Left colon (tissue), 2 donors: ENCODE measurements around the gene HECTD4. TPM values are rescaled to one million over a fixed set of nuclear protein-coding genes. Genes with fewer than 3 reads are reported as not detected.
"Not testable (repeated sequence)": the region's sequence is repeated elsewhere in the genome, so short reads cannot be mapped to it uniquely, and the experiment has no call there.

Experiments used
- ATAC-seq: fragments of 200-7000 bp; cut with Tn5 transposase; one replicate; pipeline ENCODE4 v1.9.1; 2020; ENCODE audit warnings: mild to moderate bottlenecking, moderate library complexity
- DNase-seq, 2 donors: peaks; one replicate each; pipeline ENCODE4 v3.0.0-alpha.2; 2020
- intact Hi-C, 2 donors: fragments of 100-400 bp; cut with DNase I in 1 of 2; cut with micrococcal nuclease in 1 of 2; formaldehyde crosslinking; loops; one replicate each; pipeline versions ENCODE4 v1.11.2 to v1.14.0; 2022; cut with DNase I, micrococcal nuclease
- long read RNA-seq: library from polyadenylated mRNA; unstranded; transcript quantifications from one replicate; pipeline ENCODE4 v2.0.0, GENCODE V29; 2021
- total RNA-seq, 2 donors: library from RNA; stranded (reverse); fragmentation: NEBNext Ultra II Directional; extraction: Animal tissue kit (Norgen Biotek cat#: 25700); gene quantifications; one replicate each; pipeline ENCODE4 v1.2.1, GENCODE V29; 2021
- donor health status: DM: no; HTN: no; CAD: no.
- donor health status: DM: yes; HTN: yes; CAD: no.

The HECTD4 gene
- total RNA-seq, result 10 to 100 TPM; 49.3 to 61.3 TPM
- long read RNA-seq, partial matches to known transcripts, result 9 of 19 reads
- long read RNA-seq, other reads (novel, unspliced or antisense), result 10 of 19 reads

- DNase-seq, result peak; percentile 94 to 100
- ATAC-seq, result peak; percentile 93
- intact Hi-C loops, result no loop called here
These were observed at the start of gene HECTD4 for GRCh38 chr12:112381883-112382796. Gene HECTD4 (minus strand): TSS chr12:112382431. CDS start chr12:112382128, 303 bp downstream.

DNA sequence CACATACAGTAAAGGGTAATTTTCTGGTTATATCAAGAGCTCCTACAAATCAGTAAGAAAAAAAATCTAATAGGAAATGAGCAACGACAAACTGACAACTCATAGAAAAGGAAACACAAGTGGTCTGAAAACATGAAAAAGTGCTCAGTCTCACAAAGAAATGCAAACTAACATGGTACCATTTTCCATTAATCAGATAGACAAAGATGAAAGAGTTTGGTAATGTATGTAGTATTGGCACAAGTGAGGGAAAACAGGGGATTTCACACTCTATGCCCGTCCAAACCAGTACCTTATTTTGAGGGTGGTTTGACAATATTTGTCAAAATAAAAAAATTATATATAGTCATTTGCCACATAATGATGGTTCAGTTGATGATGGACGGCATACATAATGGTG lies 49.7 kb upstream of the HECTD4 start:
- ATAC-seq (no peak), DNase-seq (no peak)
- intact Hi-C loops, result no loop called here

GRCh38 chr12:112430929-112431328 lies 48.7 kb upstream of the HECTD4 start:
- DNase-seq, result no peak
- ATAC-seq, result no peak
- intact Hi-C loops, result no loop called here

DNA sequence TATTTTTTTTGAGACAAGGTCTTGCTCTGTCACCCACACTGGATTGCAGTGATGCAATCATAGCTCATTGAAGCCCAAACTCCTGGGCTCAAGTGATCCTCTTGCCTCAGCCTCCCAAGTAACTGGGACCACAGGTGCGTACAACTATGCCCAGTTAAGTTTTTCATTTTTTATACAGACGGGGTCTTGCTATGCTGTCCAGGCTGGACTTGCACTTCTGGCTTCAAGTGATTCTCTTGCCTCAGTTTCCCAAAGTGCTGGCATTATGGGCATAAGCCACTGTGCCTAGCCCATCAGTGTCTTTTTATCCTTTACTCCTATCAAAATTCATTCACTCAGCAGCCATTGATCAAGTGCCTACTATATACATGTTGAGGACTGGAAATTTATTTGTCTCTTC lies 45.5 kb upstream of the HECTD4 start:
- intact Hi-C loops, result no loop called here
- DNase-seq, result no peak
- ATAC-seq, result no peak

DNA sequence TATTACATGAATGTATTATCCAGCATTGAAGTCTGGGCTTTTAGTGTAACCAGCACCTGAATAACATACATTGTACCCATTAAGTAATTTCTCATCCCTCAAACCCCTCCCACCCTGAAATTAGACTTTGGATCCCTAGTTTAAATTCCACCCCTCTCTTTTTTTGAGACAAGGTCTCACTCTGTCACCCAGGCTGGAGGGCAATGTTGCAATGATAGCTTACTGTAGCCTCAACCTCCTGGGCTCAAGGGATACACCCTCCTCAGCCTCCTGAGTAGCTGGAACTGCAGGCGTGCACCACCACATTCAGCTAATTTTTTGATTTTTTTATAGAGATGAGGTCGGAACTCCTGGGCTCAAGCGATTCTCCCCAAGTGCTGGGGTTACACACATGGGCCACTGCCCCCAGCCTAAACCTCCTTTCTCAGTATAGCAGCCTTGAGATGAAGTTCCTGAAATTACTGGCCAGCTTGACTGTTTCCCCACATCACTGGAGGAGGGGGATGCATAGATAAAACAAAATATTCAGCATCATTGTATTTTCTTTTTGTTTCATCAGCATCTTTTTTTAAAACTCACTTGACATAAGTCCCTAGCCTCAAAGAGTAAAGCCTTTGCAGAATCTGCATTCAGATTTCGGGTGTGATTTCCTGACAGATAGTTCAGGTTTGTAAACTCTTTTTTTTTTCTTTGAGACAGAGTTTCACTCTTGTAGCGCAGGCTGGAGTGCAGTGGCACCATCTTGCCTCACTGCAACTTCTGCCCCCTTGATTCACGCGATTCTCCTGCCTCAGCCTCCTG lies 43.6 kb upstream of the HECTD4 start:
- intact Hi-C loops, result no loop called here
- ATAC-seq, result no peak
- DNase-seq, result no peak

- intact Hi-C loops, result no loop called here
- no peak for ATAC-seq
These were observed 41.9 kb upstream of the HECTD4 start for GRCh38 chr12:112424126-112424525.

DNA sequence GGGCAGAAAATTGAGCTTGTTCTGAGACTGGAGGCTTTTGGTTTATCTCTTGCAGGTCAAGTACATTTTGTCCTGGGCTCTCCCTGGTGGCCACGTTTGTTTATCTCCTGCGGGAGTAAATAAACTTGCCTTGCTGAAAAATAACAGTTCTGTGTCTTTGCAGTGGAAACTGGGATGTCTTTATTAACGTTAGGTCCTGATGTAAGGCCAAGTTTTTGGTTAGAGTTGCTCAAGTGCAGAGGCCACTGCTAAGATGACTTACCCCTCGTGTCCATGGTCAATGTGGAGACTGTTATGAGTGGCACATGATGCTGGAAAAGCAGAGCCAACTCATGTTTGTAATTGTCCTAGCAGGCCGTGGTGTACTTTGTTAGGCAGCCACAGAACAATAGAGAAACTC lies 40.3 kb upstream of the HECTD4 start:
- DNase-seq (no peak), ATAC-seq (no peak)
- intact Hi-C loops, result no loop called here

More at GRCh38 chr12:112424126-112424525, 41.9 kb upstream of the HECTD4 start:
- no peak for DNase-seq

- no peak for ATAC-seq
- DNase-seq, result no peak
- intact Hi-C loops, result no loop called here
These were observed 39.1 kb upstream of the HECTD4 start for GRCh38 chr12:112421363-112421762.

DNA sequence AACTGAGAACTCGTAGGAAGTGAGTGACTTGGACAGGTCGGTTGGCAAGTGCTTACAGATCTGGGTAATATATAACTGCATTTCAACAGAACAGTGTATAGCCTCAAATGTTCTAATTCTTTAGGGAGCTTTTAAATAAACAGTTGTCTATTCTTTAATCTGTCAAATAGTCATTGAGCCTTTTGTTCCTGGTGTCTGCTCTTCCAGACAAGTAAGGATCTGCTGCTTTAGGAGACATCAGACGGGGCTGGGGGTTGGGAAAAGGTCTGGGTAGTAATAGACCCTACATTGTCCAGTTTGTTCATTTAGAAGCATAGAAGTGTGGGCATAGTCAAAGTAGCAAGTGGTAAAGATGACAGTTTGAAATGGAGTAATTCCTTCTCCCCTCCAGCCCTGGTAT lies 38.5 kb upstream of the HECTD4 start:
- DNase-seq, result no peak
- ATAC-seq, result no peak
- intact Hi-C loops, result no loop called here

DNA sequence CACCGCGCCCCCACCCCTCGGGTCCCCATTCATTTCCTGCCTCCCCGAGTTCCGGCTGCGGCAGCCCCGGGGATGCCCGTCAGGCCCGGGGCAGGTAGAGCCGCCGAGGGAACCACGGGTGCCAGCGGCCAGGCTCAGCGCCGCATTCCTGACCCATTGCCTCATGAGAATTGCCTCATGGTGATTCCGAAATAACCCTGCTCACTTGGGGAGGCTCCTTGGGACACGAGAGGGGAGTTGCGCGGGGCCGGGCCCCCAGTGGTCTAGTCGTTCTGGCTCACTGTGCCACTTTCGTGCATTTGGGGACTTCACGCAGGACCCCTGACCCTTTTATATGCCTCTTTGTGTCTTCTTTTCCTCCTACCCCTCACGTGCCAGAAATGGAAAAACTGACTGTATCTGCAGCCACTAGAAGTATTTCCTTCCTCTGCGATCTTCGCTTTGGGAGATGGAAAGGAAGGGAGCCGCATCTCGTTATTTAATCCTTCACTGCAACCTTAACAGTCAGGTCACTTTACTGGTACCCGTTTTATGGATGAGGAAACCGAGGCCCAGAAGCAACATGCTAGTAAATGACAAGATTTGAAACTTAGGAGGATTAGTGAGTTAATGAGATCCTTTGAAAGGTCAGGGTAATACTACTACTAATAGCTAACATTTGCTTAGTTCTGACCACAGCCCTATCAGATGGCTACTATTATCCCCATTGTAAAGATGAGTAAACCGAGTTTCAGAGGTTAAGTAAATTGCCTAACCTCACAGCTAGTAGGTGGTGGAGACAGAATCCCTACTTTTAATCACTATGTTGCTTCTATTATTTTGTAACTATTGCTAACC lies 37.3 kb upstream of the HECTD4 start:
- intact Hi-C loops, result no loop called here
- DNase-seq (peak; percentile 56 to 59), ATAC-seq (peak; percentile 61)

- ATAC-seq, result peak; percentile 93
These were observed 36.5 kb upstream of the HECTD4 start, which contains the start of gene PTPN11 for GRCh38 chr12:112418608-112419296. Gene PTPN11 (plus strand): TSS chr12:112418947. CDS start chr12:112419112, 165 bp downstream.

DNA sequence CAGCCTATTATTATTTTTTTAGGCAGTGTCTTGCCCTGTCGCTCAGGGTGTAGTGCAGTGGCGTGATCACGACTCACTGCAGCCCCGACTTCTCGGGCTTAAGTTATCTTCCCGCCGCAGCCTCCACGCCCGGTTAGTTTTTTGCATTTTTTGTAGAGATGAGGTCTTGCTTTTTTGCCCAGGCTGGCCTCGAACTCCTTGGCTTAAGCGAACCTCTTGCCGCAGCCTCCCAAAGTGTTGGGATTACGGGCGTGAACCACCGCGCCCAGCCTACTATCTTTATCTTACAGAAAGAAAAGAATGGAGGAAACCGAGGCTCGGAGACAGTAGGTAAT lies 36.0 kb upstream of the HECTD4 start:
- DNase-seq, result no peak
- intact Hi-C loops, result no loop called here
- peak; percentile 36 for ATAC-seq

More at GRCh38 chr12:112418608-112419296, 36.5 kb upstream of the HECTD4 start, which contains the start of gene PTPN11:
- intact Hi-C loops, result no loop called here
- peak; percentile 84 to 92 for DNase-seq

GRCh38 chr12:112415457-112415856 lies 33.2 kb upstream of the HECTD4 start:
- DNase-seq, ATAC-seq, intact Hi-C loops: not testable (repeated sequence)

GRCh38 chr12:112413855-112414625 lies 31.8 kb upstream of the HECTD4 start:
- intact Hi-C loops, result no loop called here
- ATAC-seq (no peak), DNase-seq (no peak)

GRCh38 chr12:112409906-112410244 lies 27.6 kb upstream of the HECTD4 start:
- intact Hi-C loops, result no loop called here
- DNase-seq (no peak), ATAC-seq (no peak)

GRCh38 chr12:112409064-112409905 lies 27.1 kb upstream of the HECTD4 start, which contains the start of gene RPL6:
Gene RPL6 (minus strand): TSS chr12:112409605. CDS start chr12:112408656, 949 bp downstream.
- ATAC-seq, result peak; percentile 92
- intact Hi-C loops, result no loop called here
- peak; percentile 70 to 87 for DNase-seq

GRCh38 chr12:112408621-112409020 lies 26.4 kb upstream of the HECTD4 start:
- no peak for DNase-seq
- intact Hi-C loops, result no loop called here
- ATAC-seq, result peak; percentile 21
